ENCODE results near the gene KRT40.

Gene KRT40

DNA sequence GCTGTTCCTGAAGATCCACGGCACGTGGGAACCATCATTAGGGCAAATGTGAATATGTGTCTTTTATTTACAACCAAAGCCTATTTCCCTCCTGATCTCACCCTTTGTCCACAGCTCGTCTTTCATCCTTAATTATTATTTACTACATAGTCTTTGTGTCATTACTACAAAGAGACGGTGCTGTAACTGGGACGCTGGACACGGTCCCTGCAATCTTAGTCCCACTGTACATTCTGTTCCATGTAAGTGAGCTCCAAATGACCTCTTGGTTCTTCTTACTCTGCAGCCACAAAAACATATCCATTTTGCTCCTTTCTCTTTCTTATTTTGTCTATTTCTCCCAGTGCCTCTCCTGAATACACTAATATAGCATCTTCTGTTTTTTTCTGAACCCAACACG, 34.0 kb downstream of the KRT40 start:
- no peak for DNase-seq

DNA sequence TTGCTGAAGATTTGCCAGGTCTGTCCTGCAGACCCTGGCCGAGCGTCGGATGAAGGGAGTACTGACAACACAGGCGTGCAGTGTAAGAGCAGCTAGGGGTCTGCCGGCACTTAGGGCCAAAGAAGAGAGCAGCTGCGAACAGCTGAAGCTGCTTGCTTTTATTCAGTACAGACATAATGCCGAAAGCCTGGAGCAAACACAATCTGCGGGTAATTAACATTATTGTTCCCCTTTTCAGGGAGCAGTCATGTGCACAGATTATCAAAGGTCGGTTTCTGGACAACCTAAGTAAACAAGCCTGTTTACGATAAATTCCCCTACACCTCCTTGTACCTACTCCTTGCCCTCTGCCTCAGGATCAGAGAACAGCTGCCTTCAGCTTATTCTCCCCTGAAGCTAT, 34.7 kb downstream of the KRT40 start:
- DNase-seq = no peak

- no peak for DNase-seq
Measured at GRCh38 chr17:40947929-40948328, 36.2 kb downstream of the KRT40 start.

GRCh38 chr17:40945414-40945813, 38.7 kb downstream of the KRT40 start:
- no peak for DNase-seq

DNA sequence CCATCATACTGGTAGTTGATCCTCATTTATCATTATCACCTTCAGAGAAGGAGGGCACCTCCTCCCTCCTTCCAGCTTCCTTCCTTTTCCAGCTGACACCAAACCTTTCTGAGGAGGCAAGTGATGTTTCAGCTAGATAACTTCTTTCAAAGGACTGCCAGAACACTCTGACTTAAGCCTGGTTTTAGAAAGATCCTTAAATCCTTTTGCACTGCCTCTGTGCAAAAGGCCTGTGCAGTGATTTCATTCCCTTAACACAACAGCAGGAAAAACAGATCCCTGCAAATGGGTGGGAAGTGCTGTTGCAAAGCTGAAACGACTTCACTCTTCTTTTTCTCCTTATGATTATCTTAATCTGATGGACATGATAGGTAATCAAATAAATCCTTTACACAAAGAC, 39.6 kb downstream of the KRT40 start:
- no peak for DNase-seq

DNA sequence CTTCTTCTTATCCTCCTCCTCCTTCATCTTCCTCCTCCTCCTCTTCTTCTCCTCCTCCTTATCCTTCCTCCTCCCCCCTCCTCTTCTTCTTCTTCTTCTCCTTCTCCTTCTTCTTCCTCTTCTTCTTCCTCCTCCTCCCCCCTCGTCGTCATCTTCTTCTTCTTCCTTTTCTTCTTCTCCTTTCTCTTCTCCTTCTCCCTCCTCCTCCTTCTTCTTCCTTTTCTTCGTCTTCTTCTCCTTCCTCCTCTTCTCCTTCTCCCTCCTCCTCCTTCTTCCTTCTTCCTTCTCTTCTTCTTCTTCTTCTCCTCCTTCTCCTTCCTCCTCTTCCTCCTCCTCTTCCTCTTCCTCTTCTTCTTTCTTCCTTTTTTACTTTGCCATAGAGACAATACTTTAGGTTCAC, 41.6 kb downstream of the KRT40 start:
- DNase-seq = no peak

DNA sequence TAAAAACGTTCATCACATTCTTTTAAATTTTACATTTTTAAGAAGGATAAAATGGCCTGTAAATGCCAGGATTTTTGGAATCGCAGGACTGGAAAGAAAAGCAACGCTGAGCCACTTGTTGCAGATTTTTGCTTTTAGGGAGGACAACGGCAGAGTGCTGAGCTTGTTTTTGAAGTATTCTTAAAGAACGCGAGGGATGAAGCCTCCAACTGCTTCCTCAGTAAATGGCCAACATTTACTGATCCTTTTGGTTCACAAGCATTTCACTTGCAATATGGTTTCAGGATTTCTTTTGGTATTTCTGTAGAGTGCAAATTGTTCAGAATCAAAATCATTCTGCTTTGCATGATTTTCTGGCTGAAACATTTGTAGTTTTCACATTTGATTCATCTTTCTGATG, 43.9 kb downstream of the KRT40 start:
- DNase-seq = no peak

GRCh38 chr17:40938981-40939380, 45.1 kb downstream of the KRT40 start:
- no peak for DNase-seq

GRCh38 chr17:40937384-40937819, 46.7 kb downstream of the KRT40 start, which contains the start of gene KRT23:
Gene KRT23 (minus strand): TSS chr17:40937646. CDS start chr17:40936603, 1,043 bp downstream.
- DNase-seq = no peak

DNA sequence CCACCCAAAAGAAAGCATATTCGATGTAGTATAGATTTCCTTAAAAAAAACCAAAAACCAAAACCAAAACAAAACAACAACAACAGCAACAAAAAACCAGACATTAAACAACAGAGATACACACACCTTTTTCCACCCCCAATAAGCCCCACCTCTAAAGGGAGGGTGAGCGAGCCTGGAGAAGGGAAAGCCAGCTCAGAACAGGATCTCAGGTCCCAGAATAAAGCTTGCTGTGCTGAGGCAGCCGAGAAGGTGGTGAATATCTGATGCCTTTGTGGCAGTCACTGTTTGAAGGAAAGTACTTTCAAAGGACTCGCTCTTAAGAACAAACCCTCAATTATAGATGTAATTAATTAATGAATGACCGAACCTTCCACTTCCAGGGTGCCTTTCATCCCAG, 47.1 kb downstream of the KRT40 start:
- no peak for DNase-seq

DNA sequence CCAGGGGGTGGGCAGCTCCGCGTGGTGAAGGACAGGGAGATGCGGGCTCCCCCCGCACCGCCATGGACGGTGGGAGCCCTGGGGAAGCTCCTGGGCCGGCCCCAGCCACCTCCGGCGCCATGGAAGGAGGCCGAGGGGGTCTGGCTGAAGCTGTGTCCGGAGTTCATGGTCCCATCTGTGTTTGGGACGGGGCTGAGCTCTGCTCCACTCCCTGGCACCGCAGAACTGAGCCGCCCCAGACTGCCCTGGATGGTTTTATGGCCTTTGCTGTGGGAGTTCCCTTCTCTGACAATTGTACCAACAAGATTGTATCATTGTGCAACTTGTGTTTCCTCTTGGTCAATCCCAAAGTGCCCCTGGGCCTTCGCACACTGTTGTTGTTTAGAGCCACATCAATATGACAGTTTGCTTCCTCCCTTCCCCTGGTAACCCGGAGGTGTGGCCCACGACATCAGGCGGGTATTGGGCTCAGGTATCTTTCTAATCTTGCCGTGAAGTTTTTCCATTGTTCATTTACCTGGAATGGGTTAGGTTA, 47.6 kb downstream of the KRT40 start:
- no peak for DNase-seq

- DNase-seq = no peak
Measured at GRCh38 chr17:40935624-40936023, 48.5 kb downstream of the KRT40 start.

GRCh38 chr17:40932608-40933007, 51.5 kb downstream of the KRT40 start:
- no peak for DNase-seq

GRCh38 chr17:40931311-40931710, 52.8 kb downstream of the KRT40 start:
- no peak for DNase-seq
